Measurements from ENCODE around the gene HOXA4.

The HOXA4 gene

GRCh38 chr7:27123007-27123476 is 7.5 kb downstream of the HOXA4 start:
- no peak for DNase-seq (ENCODE audit: extremely low read depth, insufficient read length)
- no peak for TF ChIP-seq CTCF (IDR thresholded peaks at IDR 0.05; ENCODE audit: insufficient read depth, low read length, poor library complexity, severe bottlenecking)
- Histone ChIP-seq H3K4me3 (replicated peaks; ENCODE audit: low read depth, low read length) (no peak overlapping the region), H3K36me3 (ENCODE audit: control insufficient read depth, insufficient read depth, low read length) (no peaks in the 10 kb centered on the region), H3K27me3 (replicated peaks; ENCODE audit: control insufficient read depth, insufficient read depth, low read length) (no peaks in the 10 kb centered on the region)

GRCh38 chr7:27122077-27122910 is 8.3 kb downstream of the HOXA4 start:
- DNase-seq (ENCODE audit: extremely low read depth, insufficient read length): no peak
- Histone ChIP-seq H3K4me3 (replicated peaks; ENCODE audit: low read depth, low read length) (no peak overlapping the region), H3K36me3 (ENCODE audit: control insufficient read depth, insufficient read depth, low read length) (no peaks in the 10 kb centered on the region), H3K27me3 (replicated peaks; ENCODE audit: control insufficient read depth, insufficient read depth, low read length) (no peaks in the 10 kb centered on the region)
- TF ChIP-seq CTCF (IDR thresholded peaks at IDR 0.05; ENCODE audit: insufficient read depth, low read length, poor library complexity, severe bottlenecking): no peak

- Histone ChIP-seq H3K4me3 (replicated peaks; ENCODE audit: low read depth, low read length) (no peak overlapping the region), H3K27me3 (replicated peaks; ENCODE audit: control insufficient read depth, insufficient read depth, low read length) (no peaks in the 10 kb centered on the region), H3K36me3 (ENCODE audit: control insufficient read depth, insufficient read depth, low read length) (no peaks in the 10 kb centered on the region)
- no peak for TF ChIP-seq CTCF (IDR thresholded peaks at IDR 0.05; ENCODE audit: insufficient read depth, low read length, poor library complexity, severe bottlenecking)
- DNase-seq (ENCODE audit: extremely low read depth, insufficient read length): no peak
These were observed 8.9 kb downstream of the HOXA4 start for GRCh38 chr7:27121684-27122076.

GRCh38 chr7:27119412-27119911 is 11.1 kb downstream of the HOXA4 start:
- TF ChIP-seq CTCF (IDR thresholded peaks at IDR 0.05; ENCODE audit: insufficient read depth, low read length, poor library complexity, severe bottlenecking): no peak
- no peak for DNase-seq (ENCODE audit: extremely low read depth, insufficient read length)
- Histone ChIP-seq H3K36me3 (ENCODE audit: control insufficient read depth, insufficient read depth, low read length) (no peaks in the 10 kb centered on the region), H3K27me3 (replicated peaks; ENCODE audit: control insufficient read depth, insufficient read depth, low read length) (no peaks in the 10 kb centered on the region), H3K4me3 (replicated peaks; ENCODE audit: low read depth, low read length) (no peak overlapping the region)

- Histone ChIP-seq H3K27me3 (replicated peaks; ENCODE audit: control insufficient read depth, insufficient read depth, low read length) (no peaks in the 10 kb centered on the region), H3K36me3 (ENCODE audit: control insufficient read depth, insufficient read depth, low read length) (no peaks in the 10 kb centered on the region), H3K4me3 (replicated peaks; ENCODE audit: low read depth, low read length) (no peak overlapping the region)
- no peak for DNase-seq (ENCODE audit: extremely low read depth, insufficient read length)
- no peak for TF ChIP-seq CTCF (IDR thresholded peaks at IDR 0.05; ENCODE audit: insufficient read depth, low read length, poor library complexity, severe bottlenecking)
These were observed 12.0 kb downstream of the HOXA4 start for GRCh38 chr7:27118580-27118979.
